MCF 10A (cell line): ENCODE data around the gene REEP2. TPM values are rescaled to one million over a fixed set of nuclear protein-coding genes. Genes with fewer than 3 reads are reported as not detected.

Source experiments
- BruUV-seq: library from RNA; stranded (reverse); fragments of 400-500 nt; replicated peaks from 2 replicates; lab custom pipeline; 2021; lab: Mats Ljungman, UMichigan
- CTCF ChIA-PET: fragments of 300-600 bp; sonication (Branson Sonifier 250); formaldehyde crosslinking; extraction: SDS; loops from one replicate; lab custom pipeline; 2021; ENCODE audit warnings: antibody characterized with exemption, inconsistent platforms; lab: Yijun Ruan, JAX
- POLR2A ChIA-PET: fragments of 300-600, 350-650 bp; sonication (Branson Sonifier 250); formaldehyde crosslinking; extraction: SDS; loops from one replicate; lab custom pipeline; 2020; ENCODE audit warnings: antibody characterized with exemption, inconsistent platforms; lab: Yijun Ruan, JAX
- DNase-seq: peaks from one replicate; pipeline ENCODE4 v3.0.0-alpha.2; 2018; ENCODE audit not compliant: unreplicated experiment
- H3K27ac Mint-ChIP-seq: one replicate; pipeline ENCODE4 v1.8.0; 2022; ENCODE audit warnings: mild to moderate bottlenecking, low read depth, mixed read lengths; ENCODE audit not compliant: unreplicated experiment
- H3K27me3 Mint-ChIP-seq: one replicate; pipeline ENCODE4 v1.8.0; 2022; ENCODE audit warnings: mixed read lengths; ENCODE audit not compliant: insufficient read depth, unreplicated experiment
- H3K36me3 Mint-ChIP-seq: one replicate; pipeline ENCODE4 v1.8.0; 2022; ENCODE audit warnings: mild to moderate bottlenecking, moderate library complexity, mixed read lengths; ENCODE audit not compliant: insufficient read depth, unreplicated experiment
- H3K4me1 Mint-ChIP-seq: one replicate; pipeline ENCODE4 v1.8.0; 2022; ENCODE audit warnings: mixed read lengths; ENCODE audit not compliant: insufficient read depth, unreplicated experiment
- H3K4me3 Mint-ChIP-seq: one replicate; pipeline ENCODE4 v1.8.0; 2022; ENCODE audit warnings: mild to moderate bottlenecking, moderate library complexity, mixed read lengths; ENCODE audit not compliant: unreplicated experiment
- H3K9me3 Mint-ChIP-seq: one replicate; pipeline ENCODE4 v1.8.0; 2022; ENCODE audit warnings: mixed read lengths; ENCODE audit not compliant: unreplicated experiment
- intact Hi-C: fragments of 100-400 bp; cut with micrococcal nuclease; formaldehyde crosslinking; loops from 2 replicates; pipeline ENCODE4 v1.14.1; 2022
- total RNA-seq: library from RNA; stranded (reverse); gene quantifications from 2 replicates; pipeline ENCODE4 v1.2.3, GENCODE V29; 2022
- TF ChIP-seq, protein P1 (sequence below): fragments of 200-600 bp; IDR thresholded peaks from one replicate; pipeline ENCODE4 v1.8.0; 2022; ENCODE audit warnings: antibody characterized with exemption, mild to moderate bottlenecking; ENCODE audit not compliant: unreplicated experiment

The REEP2 gene
- total RNA-seq, 1 experiment from 2014 or later, result 0.77 TPM

DNA sequence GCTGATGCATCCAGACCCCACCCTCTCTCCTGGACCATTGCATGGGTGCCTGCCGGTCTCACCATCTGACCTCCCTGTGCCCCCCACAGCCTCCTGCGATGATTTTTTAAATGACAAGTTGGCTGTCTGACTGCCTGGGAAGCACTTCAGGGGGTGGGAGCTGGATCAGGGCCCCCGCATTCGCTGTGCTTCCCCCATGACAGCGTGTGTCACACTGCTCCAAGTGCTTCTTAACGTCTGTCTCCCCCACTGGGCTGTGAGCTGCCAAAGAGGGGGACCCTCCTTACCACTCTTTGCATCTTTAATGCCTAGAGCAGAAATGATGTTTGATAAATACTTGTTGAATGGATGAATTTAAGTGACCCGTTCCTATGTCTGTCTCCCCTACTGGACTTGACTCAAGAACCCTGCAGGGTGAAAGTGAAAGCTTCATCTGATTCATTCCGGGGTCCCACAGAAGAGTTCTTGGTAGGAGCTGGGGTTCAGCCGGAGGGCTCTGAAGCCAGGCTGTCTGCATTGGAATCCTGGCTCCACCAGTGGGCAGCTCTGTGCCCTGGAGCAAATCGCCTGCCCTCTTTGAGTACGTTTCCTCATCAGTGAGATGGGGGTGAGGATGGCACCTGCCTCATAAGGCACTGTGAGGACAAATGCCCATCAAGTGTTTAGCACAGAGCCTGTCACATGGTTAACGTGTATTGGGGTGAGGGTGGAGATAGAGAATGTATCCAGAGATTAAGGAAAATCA is 18.8 kb downstream of the REEP2 start:
- DNase-seq, result no peak
- Mint-ChIP-seq H3K27me3 (no peaks in the 10 kb centered on the region), H3K4me1 (peaks cover 15% of the 10 kb centered on the region), H3K4me3 (no peak overlapping the region), H3K36me3 (no peaks in the 10 kb centered on the region), H3K9me3 (no peaks in the 10 kb centered on the region), H3K27ac (no peak overlapping the region)
- ChIA-PET CTCF (interaction anchor here (0.8 to 13.1 kb wide), 6 partner anchors 7 to 91 kb away, joined by 3 to 278 read pairs (median 6); no protein-coding TSS in a partner anchor), POLR2A (interaction anchor here (0.6 to 5.1 kb wide), 5 partner anchors 46 to 884 kb away, joined by 3 to 18 read pairs (median 5); partner anchors contain the start of genes BRD8, ETF1 and PAIP2)
- intact Hi-C loops, result no loop called here
- no TSS peak for BruUV-seq
- TF ChIP-seq, protein P1, sequence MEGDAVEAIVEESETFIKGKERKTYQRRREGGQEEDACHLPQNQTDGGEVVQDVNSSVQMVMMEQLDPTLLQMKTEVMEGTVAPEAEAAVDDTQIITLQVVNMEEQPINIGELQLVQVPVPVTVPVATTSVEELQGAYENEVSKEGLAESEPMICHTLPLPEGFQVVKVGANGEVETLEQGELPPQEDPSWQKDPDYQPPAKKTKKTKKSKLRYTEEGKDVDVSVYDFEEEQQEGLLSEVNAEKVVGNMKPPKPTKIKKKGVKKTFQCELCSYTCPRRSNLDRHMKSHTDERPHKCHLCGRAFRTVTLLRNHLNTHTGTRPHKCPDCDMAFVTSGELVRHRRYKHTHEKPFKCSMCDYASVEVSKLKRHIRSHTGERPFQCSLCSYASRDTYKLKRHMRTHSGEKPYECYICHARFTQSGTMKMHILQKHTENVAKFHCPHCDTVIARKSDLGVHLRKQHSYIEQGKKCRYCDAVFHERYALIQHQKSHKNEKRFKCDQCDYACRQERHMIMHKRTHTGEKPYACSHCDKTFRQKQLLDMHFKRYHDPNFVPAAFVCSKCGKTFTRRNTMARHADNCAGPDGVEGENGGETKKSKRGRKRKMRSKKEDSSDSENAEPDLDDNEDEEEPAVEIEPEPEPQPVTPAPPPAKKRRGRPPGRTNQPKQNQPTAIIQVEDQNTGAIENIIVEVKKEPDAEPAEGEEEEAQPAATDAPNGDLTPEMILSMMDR, result no peak

- ChIA-PET POLR2A (interaction anchor here (0.6 to 5.1 kb wide), 3 partner anchors 45 to 85 kb away, joined by 5 to 18 read pairs (median 6); partner anchors contain the start of gene ETF1), CTCF (interaction anchor here (0.8 to 13.1 kb wide), 5 partner anchors 8 to 90 kb away, joined by 3 to 278 read pairs (median 3); no protein-coding TSS in a partner anchor)
- intact Hi-C loops, result no loop called here
- Mint-ChIP-seq H3K4me1 (peaks cover 15% of the 10 kb centered on the region), H3K27me3 (no peaks in the 10 kb centered on the region), H3K4me3 (no peak overlapping the region), H3K9me3 (no peaks in the 10 kb centered on the region), H3K36me3 (peaks cover under 1% of the 10 kb centered on the region), H3K27ac (no peak overlapping the region)
- no TSS peak for BruUV-seq
- DNase-seq, result no peak
- TF ChIP-seq, protein P1, result no peak
Observed at GRCh38 chr5:138458384-138458783, 19.5 kb downstream of the REEP2 start.

DNA sequence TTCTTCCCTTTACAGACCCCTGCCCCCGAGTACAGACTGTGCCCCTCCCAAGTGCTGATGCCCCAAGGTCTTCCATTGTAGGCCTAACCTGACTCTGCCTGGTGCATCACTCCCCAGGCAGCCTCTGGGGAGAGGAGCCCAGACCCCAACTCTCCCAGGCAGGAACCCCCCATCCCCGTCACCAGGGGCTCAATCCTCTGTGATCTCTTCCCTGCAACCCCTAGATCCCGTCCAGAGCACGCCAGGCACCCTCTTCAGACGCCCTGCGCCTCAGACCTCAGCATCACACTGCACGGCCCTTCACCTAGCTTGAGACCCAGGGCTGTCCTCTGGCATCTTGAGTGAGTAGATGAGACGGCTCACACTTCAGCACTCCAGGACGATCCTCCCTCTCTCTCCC is 20.0 kb downstream of the REEP2 start:
- BruUV-seq, result no TSS peak
- POLR2A ChIA-PET, result interaction anchor here (5.1 to 15.2 kb wide), 2 partner anchors 41 to 45 kb away, joined by 18 to 626 read pairs; no protein-coding TSS in a partner anchor
- Mint-ChIP-seq H3K36me3 (peaks cover 5% of the 10 kb centered on the region), H3K27ac (no peak overlapping the region), H3K9me3 (no peaks in the 10 kb centered on the region), H3K4me3 (no peak overlapping the region), H3K4me1 (peaks cover 20% of the 10 kb centered on the region), H3K27me3 (no peaks in the 10 kb centered on the region)
- CTCF ChIA-PET, result interaction anchor here (0.6 to 13.1 kb wide), 5 partner anchors 8 to 91 kb away, joined by 3 to 278 read pairs (median 111); no protein-coding TSS in a partner anchor
- intact Hi-C loops, result no loop called here
- DNase-seq, result no peak
- TF ChIP-seq, protein P1, result no peak

GRCh38 chr5:138459311-138459933 is 20.6 kb downstream of the REEP2 start:
- intact Hi-C loops, result no loop called here
- no TSS peak for BruUV-seq
- Mint-ChIP-seq H3K27me3 (no peaks in the 10 kb centered on the region), H3K27ac (no peak overlapping the region), H3K9me3 (no peaks in the 10 kb centered on the region), H3K4me1 (peaks cover 20% of the 10 kb centered on the region), H3K36me3 (peaks cover 7% of the 10 kb centered on the region), H3K4me3 (no peak overlapping the region)
- DNase-seq, result no peak
- ChIA-PET CTCF (interaction anchor here (0.6 to 11.4 kb wide), 5 partner anchors 9 to 90 kb away, joined by 5 to 268 read pairs (median 111); no protein-coding TSS in a partner anchor), POLR2A (interaction anchor here (3.1 to 15.2 kb wide), 2 partner anchors 41 to 83 kb away, joined by 26 to 626 read pairs; partner anchors contain the start of gene ETF1)
- TF ChIP-seq, protein P1, result no peak
